Upper lobe of left lung (tissue), 6 donors: ENCODE measurements around the gene USP10. TPM values are rescaled to one million over a fixed set of nuclear protein-coding genes. Genes with fewer than 3 reads are reported as not detected.

ENCODE experiments used
- ATAC-seq, 2 donors: fragments of 200-7000 bp; cut with Tn5 transposase; one replicate each; pipeline ENCODE4 v1.9.1; 2022; ENCODE audit warnings: mild to moderate bottlenecking in 2 of 2, moderate library complexity in 2 of 2; ENCODE audit not compliant: low FRiP score in 2 of 2
- DNase-seq, 2 donors: peaks; one replicate each; pipeline ENCODE4 v3.0.0-alpha.2; 2019 to 2020
- H3K27ac ChIP-seq, 4 donors: fragments of 200-600 bp; sonication (generic); one replicate each; pipeline ENCODE4 v1.5.1; 2016 to 2019
- H3K27me3 ChIP-seq, 4 donors: fragments of 200-600 bp; sonication (generic); one replicate each; pipeline ENCODE4 v1.5.1; 2017 to 2019
- H3K36me3 ChIP-seq, 4 donors: fragments of 200-600 bp; sonication (generic); one replicate each; pipeline ENCODE4 v1.5.1; 2016 to 2019
- H3K4me1 ChIP-seq, 4 donors: fragments of 200-600 bp; sonication (generic); one replicate each; pipeline ENCODE4 v1.5.1; 2018 to 2019
- H3K4me3 ChIP-seq, 4 donors: fragments of 200-600 bp; sonication (generic); one replicate each; pipeline ENCODE4 v1.5.1; 2017 to 2019; ENCODE audit warnings: mild to moderate bottlenecking in 2 of 4, moderate library complexity in 1 of 4
- H3K9me3 ChIP-seq, 4 donors: fragments of 200-600 bp; sonication (generic); one replicate each; pipeline ENCODE4 v1.5.1; 2018 to 2019
- CTCF ChIP-seq, 6 experiments: fragments of 450-650 bp in 4 of 6; fragments of 200-600 bp in 2 of 6; sonication (generic) in 2 of 6; IDR thresholded peaks; one replicate each; pipeline ENCODE4 v1.5.1; 2016 to 2019; ENCODE audit warnings: antibody characterized with exemption in 6 of 6
- EP300 ChIP-seq, 4 donors: sonication (generic); formaldehyde crosslinking; IDR thresholded peaks; one replicate each; pipeline ENCODE4 v1.5.1; 2017; ENCODE audit warnings: antibody characterized with exemption in 4 of 4, control low read depth in 2 of 4
- POLR2A ChIP-seq, 4 donors: fragments of 450-650 bp; IDR thresholded peaks; one replicate each; pipeline ENCODE4 v1.5.1; 2016 to 2017; ENCODE audit warnings: antibody characterized with exemption in 4 of 4, mild to moderate bottlenecking in 2 of 4
- POLR2AphosphoS5 ChIP-seq, 2 donors: sonication (generic); formaldehyde crosslinking; IDR thresholded peaks; one replicate each; pipeline ENCODE4 v1.5.1; 2017; ENCODE audit warnings: antibody characterized with exemption in 2 of 2
- WGBS, 2 donors: methylation state at CpG; one replicate each; pipeline ENCODE4 v1.1.5; 2017 to 2018; 5-methylcytosine and 5-hydroxymethylcytosine counted together
- total RNA-seq, 6 donors: library from RNA; depleted of rRNA in 4 of 6; stranded (reverse); fragments of >200 nt in 4 of 6; gene quantifications; one replicate each; pipeline versions ENCODE4 v1.1.0 to v1.2.1, GENCODE V29; 2016 to 2021
- donor health status: DM: no; HTN: no; CAD: no; lungs with moderate emphysema.
- donor health status: DM: no; HTN: yes; CAD: no; lungs with severe emphysema.

USP10 gene
- total RNA-seq, 6 donors from 2014 or later: 40.9 to 64.7 (median 51.5) TPM

DNA sequence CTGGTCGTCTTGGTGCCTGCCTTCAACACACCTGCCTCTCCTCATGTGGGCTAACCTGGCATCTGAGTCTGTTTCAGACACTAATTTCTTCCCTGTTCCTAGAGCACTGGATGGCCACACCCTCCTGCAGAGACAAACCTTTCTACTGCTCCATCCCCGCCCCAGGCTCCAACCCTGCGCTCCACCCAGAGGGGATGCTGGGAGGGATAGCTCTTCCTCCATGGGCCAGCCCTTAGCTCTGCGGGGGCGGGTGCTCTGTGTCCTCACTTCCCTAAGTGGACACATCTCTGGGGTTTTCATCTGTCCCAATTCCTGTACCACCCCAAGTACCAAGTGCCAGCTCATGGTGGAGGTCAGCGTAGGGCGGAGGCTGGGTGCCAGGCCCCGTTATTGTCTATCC is 109.0 kb downstream of the USP10 start:
- Histone ChIP-seq H3K4me3 (no peak overlapping the region), H3K4me1 (peaks cover 0 to 5% (median 2%) of the 10 kb centered on the region in 4 donors), H3K9me3 (no peaks in the 10 kb centered on the region), H3K27me3 (no peaks in the 10 kb centered on the region), H3K36me3 (no peaks in the 10 kb centered on the region), H3K27ac (no peak overlapping the region)
- DNase-seq (no peak), ATAC-seq (peak in 1 of 2 donors; percentile 17)
- 81 to 85% methylated on average over 7 to 8 of the region's 8 CpGs for WGBS, 2 donors
- TF ChIP-seq POLR2A (IDR thresholded peaks at IDR 0.05) (no peak), EP300 (IDR thresholded peaks at IDR 0.05) (no peak), POLR2AphosphoS5 (IDR thresholded peaks at IDR 0.05) (no peak), CTCF (IDR thresholded peaks at IDR 0.05) (no peak)

- DNase-seq: no peak
- no peaks in the 10 kb centered on the region for H3K27me3 ChIP-seq
- H3K27ac ChIP-seq: peak overlapping the region in 2 of 4 donors; percentile 42 to 43
- H3K4me1 ChIP-seq: peaks cover 0 to 5% (median 2%) of the 10 kb centered on the region in 4 donors
- 59 to 81% methylated on average over 15 to 17 of the region's 17 CpGs for WGBS, 2 donors
- H3K36me3 ChIP-seq: no peaks in the 10 kb centered on the region
- H3K4me3 ChIP-seq: no peak overlapping the region
- no peaks in the 10 kb centered on the region for H3K9me3 ChIP-seq
- peak in 1 of 2 donors; percentile 81 for ATAC-seq
- no peak for TF ChIP-seq CTCF (IDR thresholded peaks at IDR 0.05)
- no peak for TF ChIP-seq POLR2AphosphoS5 (IDR thresholded peaks at IDR 0.05)
- TF ChIP-seq POLR2A (IDR thresholded peaks at IDR 0.05): no peak
- TF ChIP-seq EP300 (IDR thresholded peaks at IDR 0.05): no peak
Measured at GRCh38 chr16:84810518-84811273, 110.9 kb downstream of the USP10 start.

DNA sequence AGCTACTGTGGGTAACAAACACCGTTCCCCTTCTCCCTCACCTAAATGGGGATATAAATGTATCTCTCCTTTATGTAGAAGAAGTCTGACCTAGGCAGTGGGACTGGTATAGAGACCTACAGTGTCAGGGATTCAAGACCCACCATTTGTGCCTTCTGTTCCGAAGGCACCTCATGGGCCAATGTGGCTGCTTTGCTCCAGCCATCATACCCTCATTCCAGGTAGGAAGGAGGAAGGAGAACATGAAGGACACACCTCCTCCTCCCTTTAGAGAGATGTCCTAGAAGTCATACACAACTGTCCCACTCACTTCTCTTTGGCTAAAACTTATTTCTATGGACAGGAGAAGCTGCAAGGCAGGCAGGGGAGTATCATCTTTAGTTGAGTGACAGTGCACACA is 111.7 kb downstream of the USP10 start:
- H3K27ac ChIP-seq: peak overlapping the region in 1 of 4 donors; percentile 42
- H3K4me1 ChIP-seq: peaks cover 0 to 5% (median under 1%) of the 10 kb centered on the region in 4 donors

DNA sequence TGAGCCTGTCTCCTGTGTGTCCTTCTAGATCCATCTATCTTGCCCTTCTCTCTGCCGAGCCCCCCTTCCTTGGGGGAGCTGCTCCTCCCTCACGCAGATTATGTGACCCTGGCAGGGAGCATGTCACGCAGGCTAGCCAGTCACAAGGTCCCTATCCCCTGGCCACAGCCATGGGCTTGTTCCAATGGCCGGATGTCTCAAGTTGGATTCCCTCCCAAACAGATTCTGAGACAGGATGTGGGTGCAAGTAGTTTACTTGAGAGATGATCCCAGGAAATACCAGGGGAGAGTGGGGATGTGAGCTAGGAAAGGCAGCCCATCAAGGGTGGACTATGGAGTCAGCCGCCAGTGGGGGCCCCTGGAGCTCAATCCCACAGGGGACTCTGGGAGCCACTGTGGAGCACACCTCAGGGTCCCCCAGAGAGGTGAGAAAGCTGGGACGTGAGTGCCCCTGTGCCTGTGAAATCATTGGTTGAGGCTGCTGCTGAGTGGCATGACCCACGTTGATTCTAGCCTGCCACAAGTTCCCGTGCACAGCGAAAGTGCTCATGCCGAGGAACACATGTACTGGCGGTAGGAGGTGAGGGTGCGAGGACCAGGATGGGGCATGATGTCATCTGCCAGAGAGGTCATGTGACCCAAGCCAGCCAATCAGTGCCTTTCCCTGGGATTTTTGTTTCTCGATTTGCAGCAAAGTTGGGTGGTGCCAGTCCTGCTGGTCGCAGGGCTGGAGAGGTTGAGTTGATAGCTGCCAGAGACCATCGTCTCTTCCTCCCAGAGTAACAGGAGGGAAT is 113.5 kb downstream of the USP10 start:
- no peaks in the 10 kb centered on the region for H3K27me3 ChIP-seq
- no peak for TF ChIP-seq POLR2A (IDR thresholded peaks at IDR 0.05)
- TF ChIP-seq EP300 (IDR thresholded peaks at IDR 0.05): no peak
- TF ChIP-seq POLR2AphosphoS5 (IDR thresholded peaks at IDR 0.05): no peak
- TF ChIP-seq CTCF (IDR thresholded peaks at IDR 0.05): no peak
- no peaks in the 10 kb centered on the region for H3K4me1 ChIP-seq
- no peak overlapping the region for H3K4me3 ChIP-seq
- no peaks in the 10 kb centered on the region for H3K9me3 ChIP-seq
- WGBS, 2 donors: 69 to 75% methylated on average over 13 to 15 of the region's 15 CpGs
- ATAC-seq (no peak), DNase-seq (no peak)
- H3K36me3 ChIP-seq: no peaks in the 10 kb centered on the region
- no peak overlapping the region for H3K27ac ChIP-seq

More for the DNA sequence above, 111.7 kb downstream of the USP10 start:
- no peaks in the 10 kb centered on the region for H3K36me3 ChIP-seq
- WGBS, 2 donors: 96 to 100% methylated on average over 2 of the region's 2 CpGs
- no peak overlapping the region for H3K4me3 ChIP-seq
- H3K9me3 ChIP-seq: no peaks in the 10 kb centered on the region
- ATAC-seq (no peak), DNase-seq (no peak)
- no peaks in the 10 kb centered on the region for H3K27me3 ChIP-seq
- no peak for TF ChIP-seq EP300 (IDR thresholded peaks at IDR 0.05)
- TF ChIP-seq POLR2AphosphoS5 (IDR thresholded peaks at IDR 0.05): no peak
- no peak for TF ChIP-seq POLR2A (IDR thresholded peaks at IDR 0.05)
- TF ChIP-seq CTCF (IDR thresholded peaks at IDR 0.05): no peak
